ENCODE results near the gene MANBA.
"Not testable (repeated sequence)": the region's sequence is repeated elsewhere in the genome, so short reads cannot be mapped to it uniquely, and the experiment has no call there.

The MANBA gene

DNA sequence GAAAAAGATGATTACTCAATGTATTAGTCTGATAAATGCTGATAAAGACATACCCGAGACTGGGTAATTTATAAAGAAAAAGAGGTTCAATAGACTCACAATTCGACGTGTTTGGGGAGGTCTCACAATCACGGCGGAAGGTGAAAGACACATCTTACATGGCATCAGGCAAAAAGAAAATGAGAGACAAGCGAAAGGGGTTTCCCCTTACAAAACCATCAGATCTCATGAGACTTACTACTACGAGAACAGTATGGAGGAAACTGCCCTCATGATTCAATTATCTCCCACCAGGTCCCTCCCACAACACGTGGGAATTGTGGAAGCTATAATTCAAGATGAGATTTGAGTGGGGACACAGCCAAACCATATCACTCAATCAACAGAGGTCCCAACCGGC, 141.7 kb downstream of the MANBA start:
- DNase-seq: not testable (repeated sequence)

DNA sequence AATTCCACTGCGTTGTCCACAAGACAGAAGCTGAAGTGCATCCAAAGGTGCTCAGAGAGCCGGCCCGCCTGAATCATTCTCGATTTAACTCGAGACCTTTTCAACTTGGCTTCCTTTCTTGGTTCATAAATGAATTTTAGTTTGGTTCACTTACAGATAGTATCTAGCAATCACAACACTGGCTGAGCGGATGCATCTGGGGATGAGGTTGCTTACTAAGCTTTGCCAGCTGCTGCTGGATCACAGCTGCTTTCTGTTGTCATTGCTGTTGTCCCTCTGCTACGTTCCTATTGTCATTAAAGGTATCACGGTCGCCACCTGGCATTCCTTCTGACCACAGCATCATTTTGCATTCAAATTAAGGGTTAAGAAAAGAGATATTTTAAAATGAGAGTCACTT, 144.1 kb downstream of the MANBA start:
- no peak for DNase-seq

- no peak for DNase-seq
These were observed 146.0 kb downstream of the MANBA start for GRCh38 chr4:102614801-102615200.

DNA sequence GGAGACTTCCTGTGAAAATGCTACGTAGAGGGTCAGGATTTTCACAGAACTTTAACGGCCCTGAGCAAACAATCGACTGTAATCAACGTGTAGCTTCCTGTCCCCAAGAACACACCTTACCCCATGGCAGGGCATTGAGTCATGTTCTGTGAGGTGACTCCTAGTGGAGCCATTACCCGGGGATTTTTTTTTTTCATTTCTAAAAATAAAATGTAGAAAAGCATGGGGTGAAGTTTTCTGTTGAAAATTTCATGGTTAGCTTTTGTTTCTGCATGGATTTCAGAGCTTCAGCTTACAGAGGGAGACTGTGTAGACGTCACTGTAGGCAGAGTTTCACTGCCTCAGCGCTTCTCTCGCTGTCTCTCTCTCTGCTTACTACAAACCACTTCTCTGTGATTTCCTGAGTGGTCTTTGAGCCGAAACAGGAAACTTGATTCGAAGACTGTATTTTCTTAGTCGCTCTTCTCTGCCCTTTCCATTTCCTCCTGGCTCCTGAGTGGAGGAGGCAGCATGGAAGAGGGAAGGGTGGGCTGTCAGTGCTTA, 147.9 kb downstream of the MANBA start:
- DNase-seq: no peak

DNA sequence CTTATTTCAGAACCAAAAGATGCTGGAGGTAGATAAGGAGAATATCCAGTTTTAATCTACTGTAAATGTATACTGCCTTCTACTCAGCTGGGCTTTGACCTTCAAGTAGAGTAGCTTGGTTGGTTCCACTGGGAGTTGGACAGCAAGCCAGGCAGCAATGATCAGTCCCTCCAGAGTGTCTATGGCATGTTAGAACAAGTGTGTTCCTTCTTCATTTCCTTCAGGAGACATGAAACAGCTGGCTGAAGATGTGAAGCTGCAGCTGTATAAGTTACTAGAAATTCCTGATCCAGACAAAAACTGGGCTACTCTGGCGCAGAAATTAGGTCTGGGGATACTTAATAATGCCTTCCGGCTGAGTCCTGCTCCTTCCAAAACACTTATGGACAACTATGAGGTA, 148.6 kb downstream of the MANBA start:
- DNase-seq: no peak

DNA sequence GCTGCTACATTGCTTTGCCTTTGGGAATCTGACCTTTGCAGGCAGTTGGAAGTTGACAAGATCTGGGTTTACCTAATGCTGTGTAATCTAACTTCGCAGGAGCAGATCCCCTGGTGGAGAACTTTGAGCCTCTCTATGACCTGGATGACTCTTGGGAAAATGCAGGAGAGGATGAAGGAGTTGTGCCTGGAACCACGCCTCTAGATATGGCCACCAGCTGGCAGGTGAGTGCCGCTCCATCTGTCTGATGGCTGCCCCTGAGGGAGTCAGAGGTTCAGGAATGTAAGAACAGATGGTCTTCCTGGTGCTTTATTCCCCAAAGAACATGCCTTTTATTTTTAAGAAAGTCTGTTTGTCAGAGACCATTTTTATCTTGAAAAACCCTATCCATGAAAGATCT, 150.3 kb downstream of the MANBA start:
- no peak for DNase-seq

- DNase-seq: peak; percentile 17
These were observed 150.8 kb downstream of the MANBA start for GRCh38 chr4:102610007-102610406.

GRCh38 chr4:102608190-102608589, 152.6 kb downstream of the MANBA start:
- DNase-seq: peak; percentile 10

DNA sequence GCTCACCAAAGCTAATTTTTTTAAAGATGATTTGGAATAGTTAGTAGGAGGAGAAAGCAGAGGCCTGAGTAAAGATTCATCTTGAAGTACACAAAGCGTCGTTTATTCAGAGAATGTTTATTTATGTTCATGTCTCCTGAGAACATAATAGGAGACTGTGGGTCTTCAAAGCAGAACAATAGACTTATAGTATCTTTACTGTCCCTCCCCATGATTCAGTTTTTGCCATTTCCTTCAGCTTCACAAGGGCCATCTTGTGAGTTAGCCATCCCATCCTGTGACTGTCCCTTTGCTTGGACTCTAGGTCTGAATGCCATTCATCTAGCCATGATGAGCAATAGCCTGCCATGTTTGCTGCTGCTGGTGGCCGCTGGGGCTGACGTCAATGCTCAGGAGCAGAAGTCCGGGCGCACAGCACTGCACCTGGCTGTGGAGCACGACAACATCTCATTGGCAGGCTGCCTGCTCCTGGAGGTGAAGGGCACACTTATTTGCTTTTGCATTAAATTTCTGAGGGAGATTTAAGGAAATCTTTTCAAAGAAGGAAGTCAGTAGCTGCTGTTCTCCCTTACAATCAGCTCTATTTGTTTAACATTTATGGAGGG, 153.8 kb downstream of the MANBA start:
- DNase-seq: no peak

- no peak for DNase-seq
These were observed 154.5 kb downstream of the MANBA start for GRCh38 chr4:102606261-102606660.

DNA sequence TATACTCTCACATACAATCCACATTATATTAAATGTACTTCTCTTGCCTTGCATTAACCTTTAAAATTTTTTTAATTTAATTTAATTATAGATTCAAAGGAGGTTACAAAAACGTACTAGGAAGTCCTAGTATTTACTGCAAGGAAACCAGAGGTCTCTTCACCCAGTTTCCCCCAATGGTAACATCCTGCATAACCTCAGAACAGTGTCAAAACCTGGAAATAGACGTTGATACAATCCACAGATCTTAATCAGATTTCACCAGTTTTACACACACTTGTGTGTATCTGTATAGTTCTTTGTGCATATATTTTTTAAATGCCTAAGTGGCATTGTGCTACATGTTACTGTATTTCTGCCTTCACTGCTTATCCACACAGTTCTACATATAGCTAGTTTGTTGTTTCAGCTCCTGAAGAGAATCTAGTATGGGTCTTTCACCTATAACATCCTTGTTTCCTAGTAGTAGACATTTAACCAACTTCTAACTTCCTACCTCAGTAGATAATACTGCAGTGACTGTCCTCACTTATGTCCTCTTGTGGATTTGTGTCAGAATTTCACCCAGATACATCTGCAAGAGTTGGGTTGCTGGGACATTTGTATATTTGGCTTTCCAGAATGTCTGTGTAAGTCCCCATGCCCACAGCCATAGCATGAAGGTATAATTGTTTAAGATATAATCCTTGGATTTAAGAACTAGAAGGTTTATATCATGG, 156.4 kb downstream of the MANBA start:
- DNase-seq: no peak

- no peak for DNase-seq
These were observed 159.1 kb downstream of the MANBA start for GRCh38 chr4:102601586-102602227.

DNA sequence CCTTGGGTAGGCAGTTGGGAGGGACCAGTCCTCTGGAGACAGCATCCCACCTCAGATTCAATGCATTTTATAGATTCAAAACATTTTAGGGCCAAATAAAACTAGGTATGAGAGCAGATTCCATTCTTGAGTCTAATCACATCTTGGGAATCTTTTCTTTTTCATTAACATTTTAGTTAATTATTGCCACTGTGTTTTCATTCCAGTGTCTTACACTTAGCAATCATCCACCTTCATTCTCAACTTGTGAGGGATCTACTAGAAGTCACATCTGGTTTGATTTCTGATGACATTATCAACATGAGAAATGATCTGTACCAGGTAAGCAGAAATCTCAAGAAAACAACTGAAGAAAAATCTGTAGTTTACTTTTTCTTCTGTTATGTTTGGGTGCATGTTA, 160.1 kb downstream of the MANBA start:
- no peak for DNase-seq

- DNase-seq: no peak
These were observed 160.9 kb downstream of the MANBA start for GRCh38 chr4:102599886-102600285.

- DNase-seq: no peak
These were observed 161.3 kb downstream of the MANBA start for GRCh38 chr4:102599455-102599854.

DNA sequence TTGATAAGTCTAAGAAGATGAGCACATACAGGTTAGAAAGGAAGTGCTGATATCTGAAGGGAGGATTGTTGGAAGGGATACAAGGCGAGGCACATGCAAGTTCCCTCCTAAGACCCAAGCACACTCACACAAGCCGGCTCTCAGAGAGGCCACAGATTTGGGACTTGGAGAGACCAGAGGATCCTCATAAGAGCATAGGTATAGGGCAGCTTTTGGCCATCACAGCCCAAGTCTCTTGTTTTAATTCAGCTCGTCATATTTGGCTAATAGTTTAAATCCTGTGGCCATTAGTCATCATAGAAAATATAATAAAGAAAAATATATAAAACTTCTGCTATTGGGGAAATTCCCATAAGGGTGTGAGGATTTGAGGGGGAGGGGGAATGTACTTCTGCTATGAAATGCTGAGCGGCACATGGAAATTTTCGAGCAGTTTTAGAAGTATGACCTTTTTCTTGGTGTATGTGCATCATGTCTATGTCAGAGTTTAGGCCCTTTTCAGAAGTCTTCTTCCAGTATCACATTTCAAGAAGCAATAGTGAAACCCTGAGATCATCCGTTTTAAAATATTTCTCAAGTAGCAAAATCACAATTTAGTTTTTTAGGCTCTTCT, 161.9 kb downstream of the MANBA start:
- DNase-seq: peak; percentile 5

DNA sequence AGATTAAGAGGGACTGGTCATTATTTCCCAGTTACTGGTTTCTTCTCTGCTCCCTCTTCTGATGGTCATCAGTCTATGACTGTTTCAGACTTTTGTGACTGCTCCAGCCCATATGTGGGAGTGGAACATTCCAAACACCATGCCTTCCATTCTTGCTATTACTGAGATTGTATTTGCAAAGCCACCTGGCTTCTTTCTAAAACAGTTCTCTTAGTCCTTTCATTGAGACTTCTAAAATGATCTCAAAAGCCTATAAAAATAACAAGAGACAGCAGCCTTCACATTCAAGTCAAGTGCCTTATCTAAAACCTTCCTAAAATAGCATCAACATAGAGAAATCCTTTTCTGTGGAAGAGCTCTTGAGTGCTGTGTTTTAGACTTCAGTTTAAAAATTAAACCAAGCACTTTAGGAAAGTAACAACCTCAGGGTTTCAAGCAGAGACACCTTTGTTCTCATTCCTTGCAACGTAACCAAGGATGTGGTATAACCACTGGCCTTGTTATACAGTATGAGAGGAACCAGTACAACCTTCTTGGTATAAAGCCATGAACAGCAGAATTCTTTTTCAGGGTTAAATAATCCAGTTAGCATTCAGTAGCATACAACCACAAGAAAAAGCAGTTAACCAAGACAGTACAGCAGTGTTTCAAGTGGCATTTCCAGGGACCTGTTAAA, 162.5 kb downstream of the MANBA start:
- DNase-seq: no peak

- DNase-seq: no peak
These were observed 164.2 kb downstream of the MANBA start for GRCh38 chr4:102596532-102596931.

DNA sequence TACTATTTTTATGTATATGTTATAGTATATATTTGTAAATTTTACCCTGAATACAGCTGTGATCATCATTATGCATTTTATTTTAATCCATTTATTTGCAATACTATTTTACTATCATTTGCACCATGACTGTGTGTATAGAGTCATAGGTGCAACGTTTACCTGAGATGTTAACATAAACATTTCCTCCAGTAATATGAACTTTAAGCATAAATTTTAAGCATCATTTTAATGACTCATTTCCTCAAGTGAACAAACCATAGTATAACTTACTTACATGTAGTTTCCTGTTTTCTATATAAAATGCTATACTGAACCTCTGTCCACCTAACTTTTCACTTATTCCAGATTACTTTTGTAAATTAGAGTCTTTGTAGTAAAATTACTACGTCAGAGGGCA, 166.8 kb downstream of the MANBA start:
- no peak for DNase-seq

DNA sequence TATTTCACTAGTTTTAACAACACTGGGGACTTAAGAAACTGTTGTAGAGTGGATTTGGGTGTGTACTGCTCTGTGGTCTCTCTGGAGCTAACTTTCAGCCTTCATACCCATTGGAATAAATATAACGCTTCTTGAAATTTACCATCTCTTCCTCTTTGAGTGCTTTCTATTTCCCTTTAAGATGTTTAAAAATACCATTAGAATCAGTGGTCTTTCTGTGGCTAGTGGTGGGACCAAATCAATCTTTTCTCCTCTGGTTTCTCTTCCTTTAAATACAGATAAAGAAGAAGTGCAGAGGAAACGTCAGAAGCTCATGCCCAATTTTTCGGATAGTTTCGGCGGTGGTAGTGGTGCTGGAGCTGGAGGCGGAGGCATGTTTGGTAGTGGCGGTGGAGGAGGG, 167.6 kb downstream of the MANBA start:
- no peak for DNase-seq

DNA sequence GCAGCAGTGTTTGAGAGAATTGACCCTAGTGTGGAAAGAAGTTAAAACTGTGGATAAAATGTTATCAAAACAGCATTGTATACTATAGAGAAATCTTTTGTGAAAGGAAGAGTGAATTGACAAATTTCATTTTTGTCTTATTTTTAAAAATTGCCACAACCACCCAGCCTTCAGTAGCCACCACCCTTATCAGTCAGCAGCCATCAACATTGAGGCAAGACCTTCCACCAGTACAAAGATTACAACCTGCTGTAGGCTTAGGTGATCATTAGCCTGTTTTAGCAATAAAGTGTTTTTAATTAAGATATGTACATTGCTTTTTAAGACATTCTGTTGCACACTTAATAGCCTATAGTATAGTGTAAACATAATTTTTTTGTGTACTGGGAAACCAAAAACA, 168.5 kb downstream of the MANBA start:
- DNase-seq: no peak

DNA sequence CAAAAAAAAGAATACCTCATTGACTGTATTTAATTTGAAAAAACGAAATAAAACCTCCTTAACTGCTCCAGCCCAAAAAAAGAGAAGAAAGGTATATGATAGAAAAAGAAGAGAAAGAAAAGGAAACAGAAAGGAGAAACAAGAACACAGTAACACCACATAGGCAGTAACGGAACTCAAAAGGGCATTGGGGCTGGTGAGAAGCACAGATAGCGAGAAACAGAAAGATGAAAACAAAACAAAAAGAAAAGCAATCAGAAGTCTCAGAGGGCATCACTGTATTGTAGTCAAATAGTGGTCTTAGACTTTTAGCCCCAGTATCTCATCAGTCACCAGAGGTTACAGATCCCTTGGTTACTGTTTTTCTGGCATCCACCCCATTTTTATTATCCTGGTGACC, 171.0 kb downstream of the MANBA start:
- DNase-seq: no peak

DNA sequence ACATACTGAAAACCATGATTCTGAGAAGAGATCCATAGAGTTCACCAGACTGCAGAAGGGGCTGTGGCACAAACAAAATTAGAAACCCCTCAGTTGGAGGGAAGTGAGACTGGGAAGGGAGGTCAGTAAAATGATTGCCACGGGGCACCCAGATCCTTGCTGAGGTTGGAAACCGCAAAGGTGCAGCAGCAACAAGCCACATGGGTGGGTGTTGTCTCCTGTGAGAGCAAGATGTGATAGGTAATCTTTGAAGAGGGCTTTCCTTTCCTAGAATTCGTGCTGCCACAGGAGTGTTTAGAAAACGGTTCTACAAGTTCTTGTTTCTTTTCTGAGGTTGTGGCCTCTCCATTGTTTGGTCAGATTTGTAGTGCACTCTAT, 174.1 kb downstream of the MANBA start:
- no peak for DNase-seq
